C4-2B (cell line): ENCODE results near the gene CNFN.

Experiments
- ZFX ChIP-seq: fragments of 450-650 bp; IDR thresholded peaks from 2 replicates; pipeline ENCODE4 v1.6.1; 2017
- TF ChIP-seq, protein P1 (sequence below): fragments of 450-650 bp; conservative IDR thresholded peaks from 2 replicates; pipeline ENCODE4 v1.5.1; 2017; ENCODE audit warnings: mild to moderate bottlenecking

DNA sequence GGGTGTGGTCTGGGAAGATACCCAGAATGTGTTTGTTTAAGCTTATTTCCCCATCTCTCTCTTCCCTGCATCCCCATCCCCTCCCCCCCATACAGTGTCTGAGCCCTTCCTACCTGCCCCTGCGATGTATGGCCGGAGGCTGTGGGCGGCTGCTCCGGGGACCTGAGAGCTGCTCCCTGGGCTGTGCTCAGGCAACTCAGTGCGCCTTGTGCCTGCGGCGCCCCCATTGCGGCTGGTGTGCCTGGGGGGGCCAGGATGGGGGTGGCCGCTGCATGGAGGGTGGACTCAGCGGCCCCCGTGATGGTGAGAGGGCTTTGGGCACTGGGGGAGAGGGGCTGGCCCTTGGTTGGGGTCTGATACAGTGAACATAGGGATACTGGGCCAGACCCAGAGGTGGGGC lies 21.7 kb downstream of the CNFN start:
- TF ChIP-seq, protein P1, sequence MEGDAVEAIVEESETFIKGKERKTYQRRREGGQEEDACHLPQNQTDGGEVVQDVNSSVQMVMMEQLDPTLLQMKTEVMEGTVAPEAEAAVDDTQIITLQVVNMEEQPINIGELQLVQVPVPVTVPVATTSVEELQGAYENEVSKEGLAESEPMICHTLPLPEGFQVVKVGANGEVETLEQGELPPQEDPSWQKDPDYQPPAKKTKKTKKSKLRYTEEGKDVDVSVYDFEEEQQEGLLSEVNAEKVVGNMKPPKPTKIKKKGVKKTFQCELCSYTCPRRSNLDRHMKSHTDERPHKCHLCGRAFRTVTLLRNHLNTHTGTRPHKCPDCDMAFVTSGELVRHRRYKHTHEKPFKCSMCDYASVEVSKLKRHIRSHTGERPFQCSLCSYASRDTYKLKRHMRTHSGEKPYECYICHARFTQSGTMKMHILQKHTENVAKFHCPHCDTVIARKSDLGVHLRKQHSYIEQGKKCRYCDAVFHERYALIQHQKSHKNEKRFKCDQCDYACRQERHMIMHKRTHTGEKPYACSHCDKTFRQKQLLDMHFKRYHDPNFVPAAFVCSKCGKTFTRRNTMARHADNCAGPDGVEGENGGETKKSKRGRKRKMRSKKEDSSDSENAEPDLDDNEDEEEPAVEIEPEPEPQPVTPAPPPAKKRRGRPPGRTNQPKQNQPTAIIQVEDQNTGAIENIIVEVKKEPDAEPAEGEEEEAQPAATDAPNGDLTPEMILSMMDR: no peak
- TF ChIP-seq ZFX: no peak
